Inflammatory macrophage treated with lipopolysaccharide for 1 hour (primary cell): Measurements from ENCODE around the gene RRP12.
"Not testable (repeated sequence)": the region's sequence is repeated elsewhere in the genome, so short reads cannot be mapped to it uniquely, and the experiment has no call there.

Source experiments
- DNase-seq, 2 donors: peaks; one replicate each; pipeline ENCODE4 v3.0.0-alpha.2; 2020 to 2022

Gene RRP12

DNA sequence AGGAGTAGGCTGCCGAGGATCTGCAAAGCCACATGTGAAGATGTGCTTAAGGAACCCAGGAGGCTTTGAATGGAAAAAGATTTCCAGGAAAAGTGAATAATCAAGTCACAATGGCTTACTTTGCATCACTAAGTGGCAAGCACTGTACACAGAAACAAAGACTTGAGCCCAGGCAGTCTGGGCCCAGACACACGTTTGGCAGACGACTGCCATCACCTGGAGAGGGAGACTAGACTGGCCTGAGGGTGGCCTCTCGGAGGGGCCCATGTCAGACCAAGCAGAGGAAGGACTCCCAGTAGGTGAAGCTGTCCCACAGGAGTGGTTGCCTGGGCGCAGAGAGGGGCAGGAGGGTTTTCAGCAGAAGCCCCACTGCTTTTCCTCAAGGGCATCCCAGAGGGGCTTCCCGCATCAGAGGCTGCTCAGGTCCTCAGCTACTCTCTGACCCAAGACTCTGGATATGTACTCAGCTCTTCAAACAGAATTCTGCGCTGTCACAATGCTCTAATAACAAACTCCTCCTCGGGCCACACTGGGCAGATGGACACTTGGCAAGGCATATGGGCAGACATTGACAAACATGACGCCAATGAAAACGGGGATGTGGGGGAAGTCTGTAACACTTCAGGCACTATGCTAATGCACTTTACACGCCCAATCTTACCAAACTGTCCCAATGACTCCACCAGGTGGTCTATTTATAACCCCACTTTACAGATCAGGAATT is 38.7 kb downstream of the RRP12 start:
- no peak for DNase-seq

DNA sequence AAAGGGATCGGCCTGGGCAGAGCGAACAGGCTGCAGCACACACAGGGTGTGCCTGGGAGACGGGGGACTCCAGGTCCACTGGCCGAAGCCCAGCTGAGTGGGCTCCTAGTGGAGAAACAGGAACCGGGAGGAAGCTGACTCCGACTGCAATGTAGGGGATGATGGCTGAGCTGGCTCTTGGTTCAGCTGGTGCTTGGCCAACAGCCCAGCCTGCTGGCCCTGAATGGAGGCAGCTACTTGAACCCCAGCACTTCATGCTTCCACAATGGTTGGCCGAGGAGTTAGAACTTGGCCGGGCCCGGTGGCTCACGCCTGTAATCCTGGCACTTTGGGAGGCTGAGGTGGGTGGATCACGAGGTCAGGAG is 39.6 kb downstream of the RRP12 start:
- DNase-seq: peak; percentile 17 to 28

DNA sequence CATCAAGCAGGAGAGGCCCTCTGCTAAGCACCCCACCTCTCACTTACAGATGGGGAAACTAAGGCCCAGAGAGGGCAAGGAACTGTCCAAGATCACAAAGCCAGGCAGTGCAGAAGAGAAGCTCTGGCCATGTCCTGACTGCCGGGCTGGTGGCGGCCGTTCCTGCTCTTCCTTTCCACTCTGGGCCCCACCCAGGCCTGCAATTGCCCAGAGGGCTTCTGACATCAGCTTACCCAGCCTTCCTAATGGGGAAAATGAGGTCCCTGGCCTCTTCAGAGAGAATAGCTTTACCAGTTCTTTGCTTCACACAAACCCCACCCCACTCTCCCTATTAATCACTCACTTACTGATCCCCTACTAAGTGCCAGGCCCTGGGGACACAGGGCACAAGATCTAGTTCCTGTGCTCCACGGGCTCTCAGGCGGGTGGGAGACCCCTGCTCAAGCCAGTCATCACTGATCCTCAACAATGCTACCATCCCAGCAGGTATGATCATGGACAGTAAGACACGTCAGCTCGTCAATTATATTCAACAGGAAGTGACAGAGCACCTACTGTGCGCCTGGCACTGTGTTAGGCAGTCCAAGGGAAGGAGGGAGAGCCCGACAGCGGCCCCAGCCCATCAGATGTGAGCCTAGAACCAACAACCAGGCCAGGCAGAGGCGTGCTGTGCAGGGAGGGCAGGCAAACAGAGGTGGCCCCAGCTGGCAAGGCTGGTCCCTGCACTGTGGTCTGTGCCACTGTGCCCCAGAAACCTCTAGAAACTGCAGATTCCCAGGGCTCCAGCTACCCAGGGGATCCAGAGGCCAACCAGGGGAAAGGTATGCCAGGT is 40.2 kb downstream of the RRP12 start:
- peak in 1 of 2 donors; percentile 16 for DNase-seq

DNA sequence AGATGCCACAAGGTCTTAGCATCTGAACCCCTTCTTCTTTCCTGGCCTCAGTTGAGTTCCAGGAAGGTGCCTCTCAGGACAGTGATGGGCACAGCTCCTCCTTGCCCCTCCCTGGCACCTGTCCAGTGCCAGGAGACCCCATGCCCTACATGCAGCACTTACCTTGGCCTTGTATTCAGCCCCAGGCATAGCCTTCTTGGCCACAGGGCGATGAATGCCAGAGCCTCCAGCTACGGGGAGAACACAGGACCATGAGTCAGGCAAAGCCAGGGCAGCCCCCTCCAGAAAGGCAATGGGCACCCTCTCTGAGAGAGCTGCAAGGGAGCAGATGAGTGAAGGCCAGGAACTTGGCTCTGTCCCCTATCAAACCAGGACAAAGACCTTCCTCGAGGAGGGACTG is 42.4 kb downstream of the RRP12 start:
- DNase-seq: no peak

DNA sequence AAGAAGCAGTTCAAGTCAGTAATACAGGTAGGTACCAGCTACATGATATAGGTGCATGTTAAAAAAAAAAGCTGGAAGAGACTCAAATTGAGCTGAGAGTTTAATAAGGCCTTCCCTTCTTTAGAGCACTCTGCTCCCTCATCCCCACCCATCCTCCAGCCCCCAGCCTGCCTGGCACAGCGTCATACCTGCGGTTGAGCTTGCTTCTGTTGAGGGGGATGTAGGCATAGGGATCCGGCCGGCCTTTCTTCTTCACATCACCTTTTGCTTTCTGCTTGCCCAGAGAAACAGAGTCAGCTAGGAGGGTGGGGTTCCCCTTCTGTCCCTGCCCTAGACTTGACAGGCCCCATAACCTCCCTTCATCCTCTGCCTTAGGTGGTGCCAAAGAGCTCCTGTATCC is 42.8 kb downstream of the RRP12 start:
- DNase-seq: no peak

DNA sequence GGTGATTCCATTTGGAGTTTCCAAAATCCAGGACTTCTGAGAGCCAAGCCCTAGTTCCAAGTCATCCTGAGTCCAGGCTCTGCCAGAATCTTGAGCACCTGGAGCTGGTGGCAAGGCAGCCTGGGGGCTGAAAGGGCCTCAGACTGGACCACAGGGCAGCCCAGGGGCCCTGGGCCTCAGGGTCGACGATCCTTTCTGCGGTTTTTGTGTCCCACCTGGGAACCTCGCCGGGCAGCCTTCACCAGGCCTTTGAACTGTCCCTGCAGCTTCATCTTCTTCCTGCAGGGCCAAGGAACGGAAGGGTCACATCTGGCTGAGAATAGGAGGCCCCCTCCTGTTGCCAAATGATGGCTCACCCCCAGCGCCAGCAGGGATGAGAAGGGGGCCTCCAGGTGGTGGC is 44.2 kb downstream of the RRP12 start:
- no peak for DNase-seq

DNA sequence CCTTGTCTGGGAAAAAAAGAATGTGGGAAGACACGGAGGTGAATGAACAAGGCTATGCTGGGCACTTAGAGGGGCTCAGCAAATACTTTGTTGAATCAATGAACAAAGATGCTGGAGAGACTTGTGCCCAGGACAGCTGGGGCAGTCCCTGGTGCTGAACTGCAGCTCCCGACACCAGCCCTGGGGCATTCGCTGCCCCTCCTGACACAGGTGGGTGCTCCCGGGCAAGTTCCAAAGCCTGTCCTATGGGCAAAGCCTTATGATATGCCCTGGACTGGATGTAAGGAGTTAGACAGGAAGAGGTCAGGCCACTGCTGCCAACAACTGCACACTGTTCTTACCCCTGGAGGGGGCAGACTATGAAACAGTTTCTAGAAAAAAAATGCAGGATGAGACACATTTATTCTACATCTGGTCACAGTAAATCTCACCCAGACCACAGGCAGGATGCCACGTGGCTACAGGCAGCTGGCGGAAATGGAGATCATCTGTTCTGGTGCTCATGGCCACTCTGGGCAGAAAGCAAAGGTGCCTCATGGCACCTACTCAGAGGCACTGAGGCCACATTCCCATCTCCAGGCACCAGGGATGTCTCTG is 44.7 kb downstream of the RRP12 start:
- no peak for DNase-seq

DNA sequence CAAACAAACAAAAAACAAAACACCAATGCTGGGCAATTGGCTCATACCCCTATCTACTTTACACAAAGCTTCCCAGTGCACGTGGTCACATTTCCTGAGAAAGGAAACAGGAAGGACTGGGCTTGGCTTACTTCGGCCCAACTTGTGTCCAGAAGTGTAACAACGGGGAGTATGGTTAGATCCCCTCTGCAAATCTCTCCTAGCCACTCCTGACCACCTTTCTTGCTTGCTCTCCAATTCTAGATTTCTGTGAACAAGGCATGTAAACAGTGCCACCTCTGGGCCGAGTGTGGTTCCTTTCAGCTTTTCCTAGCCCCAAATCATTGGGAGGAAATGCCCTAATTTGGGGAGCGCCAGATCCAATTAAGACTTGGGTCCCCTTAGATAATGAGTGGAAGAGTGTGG is 45.6 kb downstream of the RRP12 start:
- peak; percentile 44 to 60 for DNase-seq

DNA sequence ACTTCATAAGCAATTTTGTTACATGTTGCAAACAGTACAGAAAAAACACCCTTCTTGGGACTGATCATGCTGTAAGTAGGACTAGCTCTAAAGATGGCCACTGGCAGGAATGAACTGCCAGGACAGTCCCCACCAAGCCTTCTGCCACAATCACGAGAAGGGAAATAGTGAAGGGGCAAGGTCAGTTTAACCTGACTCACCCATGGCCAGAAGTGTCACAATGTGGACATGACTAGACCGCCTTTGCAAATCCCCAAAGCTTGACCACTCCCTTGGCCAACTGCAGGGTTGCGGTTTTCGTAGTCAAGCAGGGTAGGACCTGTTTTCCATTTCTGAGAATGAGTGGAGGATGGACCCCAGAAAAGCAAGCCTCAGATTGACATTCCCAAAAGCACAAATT is 47.2 kb downstream of the RRP12 start:
- DNase-seq: peak; percentile 91 to 96

DNA sequence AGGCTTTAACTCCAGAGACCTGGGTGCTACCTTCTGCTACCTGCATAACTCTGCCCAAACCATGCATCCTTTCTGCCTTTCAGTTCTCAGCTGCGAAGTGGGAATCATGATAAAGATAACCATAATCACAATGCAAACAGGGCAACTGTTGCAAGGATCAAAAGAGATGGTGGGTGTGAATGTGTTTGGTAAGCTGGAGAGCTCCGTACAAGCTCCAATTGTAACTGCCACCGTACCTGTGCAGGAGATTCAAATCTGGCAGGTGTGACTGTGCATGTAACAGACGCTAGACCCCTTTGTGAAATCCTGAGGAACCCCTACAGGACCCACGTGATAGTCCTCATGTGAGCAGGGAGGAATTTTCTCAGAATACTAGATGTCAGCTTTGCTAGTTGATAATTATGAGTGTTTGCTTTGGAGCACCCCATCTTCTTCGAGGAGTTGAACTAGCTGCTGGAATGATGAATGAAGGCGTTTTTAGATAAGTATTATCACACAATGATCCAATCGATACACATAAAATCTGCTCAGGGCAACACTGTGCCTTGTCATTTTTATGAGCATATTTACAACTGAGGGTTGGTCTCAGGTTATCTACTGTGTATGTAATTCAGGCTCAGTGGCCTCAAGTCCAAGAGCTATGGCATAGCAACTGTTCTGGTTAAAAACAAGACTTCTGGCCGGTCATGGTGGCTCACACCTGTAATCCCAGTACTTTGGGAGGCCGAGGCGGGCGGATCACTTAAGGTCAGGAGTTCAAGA is 51.2 kb downstream of the RRP12 start:
- DNase-seq: no peak

DNA sequence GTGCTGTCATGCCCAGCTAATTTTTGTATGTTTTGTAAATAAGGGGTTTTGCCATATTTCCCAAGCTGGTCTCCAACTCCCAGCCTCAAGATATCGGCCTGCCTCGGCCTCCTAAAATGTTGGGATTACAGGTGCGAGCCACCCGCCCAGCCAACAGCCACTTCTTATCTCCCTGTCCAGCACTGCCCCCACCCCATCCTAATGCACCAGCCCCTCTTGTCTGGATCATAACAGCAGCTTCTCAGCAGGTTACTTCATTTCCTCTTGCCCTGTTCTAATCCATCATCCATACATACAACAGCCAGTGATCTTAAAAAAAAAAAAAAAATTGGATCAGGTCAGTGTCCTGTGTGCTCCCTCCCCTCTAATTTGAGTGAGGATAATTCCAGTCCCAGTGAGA is 53.8 kb downstream of the RRP12 start:
- DNase-seq: no peak

DNA sequence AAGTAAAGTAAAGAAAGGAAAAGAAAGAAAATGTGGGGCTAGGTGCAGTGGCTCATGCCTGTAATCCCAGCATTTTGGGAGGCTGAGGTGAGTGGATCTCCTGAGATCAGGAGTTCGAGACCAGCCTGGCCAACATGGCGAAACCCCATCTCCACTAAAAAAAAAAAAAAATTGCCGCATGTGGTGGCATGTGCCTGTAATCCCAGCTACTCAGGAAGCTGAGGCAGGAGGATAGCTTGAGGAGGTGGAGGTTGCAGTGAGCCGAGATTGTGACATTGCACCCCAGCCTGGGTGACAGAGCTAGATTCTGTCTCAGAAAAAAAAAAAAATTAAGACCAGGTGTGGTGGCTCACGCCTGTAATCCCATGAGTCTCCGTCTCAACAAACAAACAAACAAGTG is 57.5 kb downstream of the RRP12 start:
- DNase-seq: not testable (repeated sequence)

DNA sequence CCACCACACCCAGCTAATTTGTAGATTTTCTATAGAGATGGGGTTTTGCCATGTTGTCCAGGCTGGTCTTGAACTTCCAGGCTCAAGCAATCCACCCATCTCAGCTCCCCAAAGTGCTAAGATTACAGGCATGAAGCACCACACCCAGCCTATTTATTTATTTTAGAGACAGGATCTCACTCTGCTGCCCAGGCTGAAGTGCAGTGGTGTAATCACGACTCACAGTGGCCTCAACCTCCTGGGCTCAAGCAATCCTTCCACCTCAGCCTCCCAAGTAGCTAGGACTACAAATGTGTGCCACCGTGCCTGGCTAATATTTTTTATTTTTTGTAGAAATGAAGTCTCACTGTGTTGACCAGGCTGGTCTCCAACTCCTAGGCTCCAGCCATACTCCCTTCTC is 59.7 kb downstream of the RRP12 start:
- no peak for DNase-seq

DNA sequence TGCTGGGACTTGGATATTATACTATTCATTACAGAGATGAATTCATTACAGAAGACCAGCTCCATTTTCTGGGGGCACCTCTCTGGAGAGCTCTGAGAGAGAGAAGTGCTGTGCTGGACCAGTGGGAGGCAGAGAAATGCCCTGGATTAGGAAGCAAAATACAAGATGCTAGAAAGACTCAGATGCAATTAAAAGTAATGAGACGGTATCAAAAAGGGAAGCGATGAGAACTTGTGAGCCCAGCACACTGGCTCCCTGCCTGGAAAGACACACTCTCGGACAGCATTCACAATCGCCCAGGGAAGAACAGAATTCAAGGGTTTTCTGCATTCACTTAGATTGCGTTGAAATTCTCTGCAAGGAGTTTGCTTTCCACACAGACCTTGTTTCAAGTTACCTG is 63.1 kb downstream of the RRP12 start:
- DNase-seq: no peak

DNA sequence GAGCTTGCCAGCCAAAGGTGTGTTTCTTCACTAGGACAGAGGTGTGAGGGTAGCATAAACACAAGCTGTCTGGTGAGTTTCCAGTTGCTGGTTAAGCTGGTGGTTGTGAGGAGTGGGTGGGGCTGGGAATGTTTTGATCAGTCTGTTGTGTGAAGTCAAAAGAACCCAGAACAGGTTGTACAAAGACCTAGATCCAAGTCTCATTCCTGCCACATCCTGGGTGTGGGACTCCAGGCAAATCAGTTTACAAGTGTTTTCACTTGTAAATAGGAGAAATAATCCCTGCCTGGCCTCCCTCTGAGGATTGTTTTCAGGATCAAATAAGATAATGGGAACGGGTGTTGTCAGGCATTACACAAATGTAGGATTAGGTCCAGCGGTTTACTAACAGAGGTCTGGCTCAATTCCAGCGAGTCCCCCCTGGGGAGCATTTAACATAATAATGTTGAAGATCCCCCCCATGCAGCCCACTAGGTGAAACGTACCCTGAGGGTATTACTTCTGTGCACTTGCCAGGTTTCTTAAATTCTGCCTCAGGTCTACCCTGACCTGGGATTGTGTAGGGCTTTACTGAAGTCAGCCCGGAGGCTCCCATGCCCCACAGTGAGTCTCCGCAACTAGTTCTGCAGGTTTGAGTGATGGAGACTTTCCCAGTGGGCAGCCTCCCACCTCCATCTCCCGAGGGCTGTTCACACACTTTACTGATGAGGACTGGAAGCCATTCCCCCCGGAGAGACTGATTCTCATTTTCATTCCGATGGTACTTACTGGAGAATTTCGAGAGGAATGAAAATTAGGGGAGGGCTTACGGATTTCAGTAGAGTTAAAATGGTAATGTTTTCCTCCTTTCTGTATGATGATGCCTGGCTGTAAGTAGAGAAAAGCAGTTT is 64.0 kb downstream of the RRP12 start:
- DNase-seq: no peak

DNA sequence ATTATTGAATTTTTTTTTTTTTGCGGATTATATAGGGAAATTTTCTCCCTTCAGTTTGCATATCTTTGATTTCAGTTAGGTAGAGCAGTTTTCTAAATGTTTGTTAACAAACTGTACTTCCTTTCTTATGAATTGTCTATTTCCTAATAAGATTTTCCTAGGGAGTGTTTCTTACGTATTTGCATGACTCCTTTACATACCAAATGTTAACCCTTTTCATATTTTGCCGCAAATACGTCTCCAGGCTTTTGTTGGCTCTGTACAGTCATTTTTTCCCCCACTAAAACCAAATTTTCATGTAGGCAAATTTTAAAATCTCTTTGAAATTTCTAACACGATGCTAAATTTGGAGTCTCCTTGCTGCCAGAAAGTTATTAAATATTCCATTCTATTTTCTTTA is 64.7 kb downstream of the RRP12 start:
- no peak for DNase-seq

DNA sequence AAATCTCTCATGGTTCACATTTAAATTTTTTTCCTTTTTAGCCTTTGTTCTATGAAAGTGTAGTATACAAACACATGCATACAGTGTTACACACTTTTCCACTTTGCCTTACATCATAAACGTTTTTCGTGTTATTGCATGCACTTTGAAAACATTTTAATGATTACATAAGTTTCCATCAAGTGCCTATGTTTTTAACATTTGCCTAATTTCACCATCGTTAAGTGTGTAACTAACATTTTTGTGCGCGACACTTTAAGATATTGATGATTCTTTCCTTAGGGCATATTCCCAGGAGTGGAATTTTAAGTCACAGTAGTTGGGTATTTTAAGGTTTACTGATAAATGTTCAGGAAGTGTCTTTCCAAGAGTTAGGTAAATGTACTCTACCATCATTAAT is 65.1 kb downstream of the RRP12 start:
- no peak for DNase-seq

DNA sequence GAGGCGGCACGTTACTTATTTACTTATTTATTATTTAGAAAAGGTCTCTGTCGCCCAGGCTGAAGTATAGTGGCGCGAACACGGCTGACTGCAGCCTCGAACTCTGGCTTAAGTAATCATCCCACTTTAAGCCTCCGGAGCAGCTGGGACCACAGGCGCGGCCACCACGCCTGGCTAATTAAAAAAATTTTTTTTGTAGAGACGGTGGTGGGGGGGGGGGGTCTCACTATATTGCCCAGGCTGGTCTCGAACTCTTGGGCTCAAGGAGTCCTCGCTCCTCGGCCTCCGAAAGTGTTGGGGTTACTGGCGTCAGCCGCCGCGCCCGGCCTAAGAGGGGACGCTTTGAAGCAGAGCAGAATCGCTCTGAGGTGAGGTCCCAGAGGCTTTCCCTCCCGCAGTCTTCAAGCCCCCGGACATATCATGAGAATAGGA is 65.9 kb downstream of the RRP12 start:
- DNase-seq: no peak

DNA sequence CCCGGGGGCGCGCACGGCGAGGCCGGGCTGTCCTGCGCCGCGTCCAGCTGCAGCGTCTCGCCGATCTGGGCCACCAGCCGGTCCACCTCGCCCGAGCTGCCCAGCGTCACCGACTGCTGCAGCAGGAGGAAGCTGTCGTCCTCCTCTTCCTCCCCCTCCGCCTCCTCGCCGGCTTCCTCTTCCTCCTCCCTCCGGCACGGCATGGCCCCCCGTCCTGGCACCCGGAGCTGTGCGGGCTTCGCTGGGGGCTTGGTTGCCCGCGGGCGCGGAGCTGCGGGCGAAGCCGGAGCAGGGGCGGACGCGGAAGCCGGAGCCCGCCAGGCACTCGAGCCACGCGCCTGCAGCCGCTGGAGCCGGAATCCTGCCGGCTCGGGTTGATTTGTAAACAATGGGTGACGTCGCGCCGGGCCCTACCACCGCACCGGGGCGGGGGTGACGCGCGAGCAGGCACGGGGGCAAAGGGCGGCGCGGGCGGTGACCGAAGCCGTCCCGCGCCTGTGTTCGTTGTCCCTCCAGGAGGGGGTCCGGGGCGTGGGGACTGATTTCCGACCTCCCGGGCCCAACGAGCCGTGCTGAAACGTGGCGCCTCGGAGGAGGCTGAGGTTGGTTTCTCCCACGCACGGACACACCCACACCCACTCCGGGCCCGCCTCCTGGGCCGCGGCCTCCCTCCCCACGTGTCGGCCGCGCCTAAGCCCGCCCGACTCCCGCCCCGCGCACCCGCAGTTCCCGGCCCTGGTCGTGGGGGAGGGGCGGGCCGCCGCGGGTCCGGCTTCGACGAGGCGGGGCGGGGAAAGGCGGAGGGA is 66.6 kb downstream of the RRP12 start, which contains the start of gene FRAT2:
Gene FRAT2, minus strand, starts transcription at position 360 of the 806 bp plus-strand sequence. Its CDS starts 157 bp downstream, at position 203.
- peak; percentile 81 to 85 for DNase-seq

DNA sequence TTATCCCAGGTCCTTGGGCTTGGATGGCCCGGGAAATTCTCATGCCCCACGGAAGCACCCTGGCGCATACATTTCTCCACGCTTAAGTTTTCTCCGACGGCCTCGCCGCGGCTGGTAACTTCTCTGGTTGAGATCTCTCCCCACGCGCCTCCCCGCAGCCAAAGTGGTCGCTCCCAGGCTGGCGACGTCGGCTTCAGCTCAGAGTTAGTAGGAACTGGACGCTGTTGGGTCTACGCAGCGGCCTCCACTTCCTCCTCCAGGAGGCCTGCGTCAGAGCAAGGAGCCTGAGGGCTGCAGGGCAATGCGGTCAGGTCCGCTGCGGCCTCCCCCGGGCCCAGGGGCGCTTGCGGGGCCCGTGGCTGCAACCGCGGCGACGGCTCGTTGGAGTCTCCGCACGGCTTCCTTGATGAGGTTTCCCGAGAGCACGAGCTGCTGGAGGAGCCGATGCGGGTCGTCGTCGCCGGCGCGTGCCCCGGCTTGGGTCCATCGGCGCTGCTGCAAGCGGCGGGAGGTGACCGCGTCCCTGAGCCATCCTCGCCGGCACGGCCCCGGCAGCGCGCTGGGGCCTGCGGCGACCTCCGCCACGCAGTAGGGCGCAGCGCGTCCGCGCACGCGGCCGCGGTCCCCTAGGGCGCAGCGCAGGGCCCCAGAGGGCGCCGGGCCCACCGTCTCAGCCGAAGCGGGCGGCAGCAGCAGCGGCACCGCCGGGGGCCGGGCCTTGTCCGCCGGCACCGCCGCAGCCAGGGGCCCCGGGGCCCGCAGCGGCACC is 67.4 kb downstream of the RRP12 start:
- DNase-seq: peak; percentile 74 to 82

DNA sequence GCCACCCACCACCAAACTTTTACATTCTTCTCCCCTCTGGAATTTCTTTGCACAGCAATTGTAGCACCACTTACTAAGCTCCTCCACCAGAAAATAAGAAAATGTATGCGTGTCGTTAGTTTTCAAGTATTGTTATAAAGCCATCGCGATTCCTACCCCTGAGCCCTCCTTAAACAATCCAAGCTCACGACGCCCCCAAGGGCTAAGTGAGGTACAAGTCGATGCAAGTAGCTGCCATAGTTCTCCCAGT is 67.9 kb downstream of the RRP12 start:
- no peak for DNase-seq
